Measurements from ENCODE around the gene XRCC6. TPM values are rescaled to one million over a fixed set of nuclear protein-coding genes. Genes with fewer than 3 reads are reported as not detected.

The XRCC6 gene
- total and polyA plus RNA-seq, 2 of the 13 experiments (the other 11 are each of a cell fraction or from before 2014, with no cell fraction given) = 124 to 625 TPM

DNA sequence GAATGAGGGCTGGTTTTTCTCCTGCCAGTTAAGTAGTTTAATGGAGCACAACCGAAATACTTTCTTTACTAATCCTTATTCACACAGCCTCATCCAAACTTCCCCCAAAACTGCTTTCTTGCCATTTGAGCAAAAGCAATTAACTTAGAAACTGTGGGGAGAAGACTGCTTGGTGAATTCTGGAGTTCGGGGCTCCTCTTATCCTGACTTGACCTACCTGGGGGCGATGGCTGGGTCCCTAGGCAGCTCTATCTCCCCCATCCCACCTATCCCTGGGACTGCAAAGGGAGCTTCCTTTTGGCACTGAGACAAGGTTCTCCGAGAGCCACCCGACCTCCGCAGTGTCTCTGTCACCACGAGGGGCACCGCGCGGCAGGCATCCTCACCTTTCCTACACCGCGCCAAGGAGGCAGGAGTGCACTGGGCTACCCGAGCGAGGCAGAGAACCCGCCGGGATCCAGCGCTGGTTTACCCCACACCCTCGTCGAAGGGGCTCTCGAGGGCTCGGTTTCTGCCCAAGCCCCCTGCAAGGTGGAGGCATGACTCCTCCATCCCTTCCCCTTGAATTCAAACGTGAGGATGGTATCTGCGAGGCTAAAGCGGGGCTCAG is 1.0 kb upstream of the XRCC6 start (continued):
- TF ChIP-seq ZNF296 (CRISPR knock-in tag; conservative IDR thresholded peaks at IDR 0.05) (no peak), ZNF136 (CRISPR knock-in tag; IDR thresholded peaks at IDR 0.05; ENCODE audit: low read depth) (no peak), TSC22D2 (CRISPR knock-in tag; IDR thresholded peaks at IDR 0.05; ENCODE audit: borderline replicate concordance) (no peak), ZSCAN30 (CRISPR knock-in tag; IDR thresholded peaks at IDR 0.05) (0 out of 2 replicates have a peak, but pooled peaks have one; percentile 19), ZNF704 (CRISPR knock-in tag; IDR thresholded peaks at IDR 0.05; ENCODE audit: borderline replicate concordance) (peak; percentile 54; the same call in 1 of the 2 replicates), ZNF280B (CRISPR knock-in tag; IDR thresholded peaks at IDR 0.05; ENCODE audit: borderline replicate concordance) (no peak), ZEB1 (IDR thresholded peaks at IDR 0.05; ENCODE audit: insufficient replicate concordance, low read depth) (no peak), GLI4 (CRISPR knock-in tag; IDR thresholded peaks at IDR 0.05; ENCODE audit: borderline replicate concordance) (no peak), ZBTB1 (CRISPR knock-in tag; IDR thresholded peaks at IDR 0.05; ENCODE audit: borderline replicate concordance) (no peak), SALL2 (CRISPR knock-in tag; IDR thresholded peaks at IDR 0.05) (0 out of 2 replicates have a peak, but pooled peaks have one; percentile 16), SIN3B (IDR thresholded peaks at IDR 0.05; ENCODE audit: low read length) (no peak), PBX2 (CRISPR knock-in tag; IDR thresholded peaks at IDR 0.05) (no peak), ZSCAN20 (CRISPR knock-in tag; IDR thresholded peaks at IDR 0.05; ENCODE audit: borderline replicate concordance) (no peak), ZNF709 (CRISPR knock-in tag; IDR thresholded peaks at IDR 0.05) (peak; percentile 48; the same call in 1 of the 2 replicates), IKZF5 (CRISPR knock-in tag; IDR thresholded peaks at IDR 0.05) (no peak), MXI1 (IDR thresholded peaks at IDR 0.05; ENCODE audit: borderline replicate concordance, low read depth, low read length) (peak; percentile 49; the same call in 1 of the 3 replicates), TGIF2 (CRISPR knock-in tag; IDR thresholded peaks at IDR 0.05) (peak; percentile 46; the same call in 1 of the 2 replicates), YEATS2 (CRISPR knock-in tag; IDR thresholded peaks at IDR 0.05; ENCODE audit: borderline replicate concordance) (no peak)
- TF ChIP-seq, protein P1, sequence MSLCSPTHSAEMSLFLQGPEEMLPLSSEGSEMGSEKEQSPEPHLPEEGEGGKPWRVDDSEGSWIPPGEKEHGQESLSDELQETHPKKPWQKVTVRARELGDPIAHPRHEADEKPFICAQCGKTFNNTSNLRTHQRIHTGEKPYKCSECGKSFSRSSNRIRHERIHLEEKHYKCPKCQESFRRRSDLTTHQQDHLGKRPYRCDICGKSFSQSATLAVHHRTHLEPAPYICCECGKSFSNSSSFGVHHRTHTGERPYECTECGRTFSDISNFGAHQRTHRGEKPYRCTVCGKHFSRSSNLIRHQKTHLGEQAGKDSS (CRISPR knock-in tag; IDR thresholded peaks at IDR 0.05; ENCODE audit: borderline replicate concordance, low read depth) = 0 out of 2 replicates have a peak, but pooled peaks have one; percentile 13
- TF ChIP-seq, protein P2, sequence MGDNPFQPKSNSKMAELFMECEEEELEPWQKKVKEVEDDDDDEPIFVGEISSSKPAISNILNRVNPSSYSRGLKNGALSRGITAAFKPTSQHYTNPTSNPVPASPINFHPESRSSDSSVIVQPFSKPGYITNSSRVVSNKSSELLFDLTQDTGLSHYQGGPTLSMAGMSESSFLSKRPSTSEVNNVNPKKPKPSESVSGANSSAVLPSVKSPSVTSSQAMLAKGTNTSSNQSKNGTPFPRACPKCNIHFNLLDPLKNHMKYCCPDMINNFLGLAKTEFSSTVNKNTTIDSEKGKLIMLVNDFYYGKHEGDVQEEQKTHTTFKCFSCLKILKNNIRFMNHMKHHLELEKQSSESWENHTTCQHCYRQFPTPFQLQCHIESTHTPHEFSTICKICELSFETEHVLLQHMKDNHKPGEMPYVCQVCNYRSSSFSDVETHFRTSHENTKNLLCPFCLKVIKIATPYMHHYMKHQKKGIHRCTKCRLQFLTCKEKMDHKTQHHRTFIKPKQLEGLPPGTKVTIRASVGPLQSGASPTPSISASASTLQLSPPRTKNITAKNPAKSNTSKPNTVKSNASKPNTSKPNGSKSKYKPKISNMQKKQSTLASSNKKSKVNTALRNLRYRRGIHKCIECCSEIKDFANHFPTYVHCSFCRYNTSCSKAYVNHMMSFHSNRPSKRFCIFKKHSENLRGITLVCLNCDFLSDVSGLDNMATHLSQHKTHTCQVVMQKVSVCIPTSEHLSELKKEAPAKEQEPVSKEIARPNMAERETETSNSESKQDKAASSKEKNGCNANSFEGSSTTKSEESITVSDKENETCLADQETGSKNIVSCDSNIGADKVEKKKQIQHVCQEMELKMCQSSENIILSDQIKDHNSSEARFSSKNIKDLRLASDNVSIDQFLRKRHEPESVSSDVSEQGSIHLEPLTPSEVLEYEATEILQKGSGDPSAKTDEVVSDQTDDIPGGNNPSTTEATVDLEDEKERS (CRISPR knock-in tag; IDR thresholded peaks at IDR 0.05) = no peak
